Activated CD8-positive, alpha-beta T cell treated with anti-CD3 and anti-CD28 coated beads for 36 hours (primary cell): ENCODE data around the gene PDRG1. TPM values are rescaled to one million over a fixed set of nuclear protein-coding genes. Genes with fewer than 3 reads are reported as not detected.

ENCODE experiments used
- ATAC-seq: fragments of 200-7000 bp; cut with Tn5 transposase; one replicate; pipeline ENCODE4 v1.10.0; 2021; ENCODE audit warnings: mild to moderate bottlenecking, moderate library complexity
- CTCF ChIA-PET: fragments of 350-600 bp; sonication (Branson Sonifier 250); formaldehyde crosslinking; loops from one replicate; lab custom pipeline; 2021; ENCODE audit warnings: antibody characterized with exemption; lab: Charles Lee
- POLR2A ChIA-PET: fragments of 350-600 bp; sonication (Branson Sonifier 250); formaldehyde crosslinking; loops from one replicate; lab custom pipeline; 2021; ENCODE audit warnings: antibody characterized with exemption; lab: Charles Lee
- DNase-seq: peaks from one replicate; pipeline ENCODE4 v3.0.0-alpha.2; 2020
- H3K27ac Mint-ChIP-seq: one replicate; pipeline ENCODE4 v1.8.0; 2021; ENCODE audit warnings: mild to moderate bottlenecking, mixed read lengths
- H3K27me3 Mint-ChIP-seq: one replicate; pipeline ENCODE4 v1.8.0; 2021; ENCODE audit warnings: mixed read lengths
- H3K36me3 Mint-ChIP-seq: one replicate; pipeline ENCODE4 v1.8.0; 2021; ENCODE audit warnings: low read depth, mixed read lengths
- H3K4me1 Mint-ChIP-seq: one replicate; pipeline ENCODE4 v1.8.0; 2021; ENCODE audit warnings: low read depth, mixed read lengths
- H3K4me3 Mint-ChIP-seq: one replicate; pipeline ENCODE4 v1.8.0; 2021; ENCODE audit warnings: mild to moderate bottlenecking, moderate library complexity, mixed read lengths
- H3K9me3 Mint-ChIP-seq: one replicate; pipeline ENCODE4 v1.8.0; 2021; ENCODE audit warnings: mixed read lengths
- CTCF ChIP-seq: fragments of 200-600 bp; IDR thresholded peaks from one replicate; pipeline ENCODE4 v1.8.0; 2022; ENCODE audit warnings: antibody characterized with exemption, mild to moderate bottlenecking
- intact Hi-C: fragments of 100-400 bp; cut with micrococcal nuclease; formaldehyde crosslinking; loops from one replicate; pipeline ENCODE4 v1.10.0; 2022
- total RNA-seq, 2 experiments: library from RNA; stranded (reverse); gene quantifications; one replicate each; pipeline ENCODE4 v1.2.3, GENCODE V29; 2021

The PDRG1 gene
- total RNA-seq, 2 experiments from 2014 or later = 17.7 to 18.3 TPM

- intact Hi-C loops = no loop called here
- POLR2A ChIA-PET = no interaction called here
- CTCF ChIA-PET = no interaction called here
- no peak overlapping the region for H3K27ac Mint-ChIP-seq
- H3K36me3 Mint-ChIP-seq = no peaks in the 10 kb centered on the region
- H3K27me3 Mint-ChIP-seq = peaks cover 11% of the 10 kb centered on the region
- no peak overlapping the region for H3K4me3 Mint-ChIP-seq
- DNase-seq (no peak), ATAC-seq (no peak)
- no peak for TF ChIP-seq CTCF
- H3K9me3 Mint-ChIP-seq = no peaks in the 10 kb centered on the region
- no peaks in the 10 kb centered on the region for H3K4me1 Mint-ChIP-seq
Measured at GRCh38 chr20:31981784-31982183, 29.9 kb upstream of the PDRG1 start.

- ChIA-PET CTCF (no interaction called here), POLR2A (interaction anchor here (0.6 to 0.8 kb wide), 2 partner anchors 10 to 305 kb away, joined by 3 to 4 read pairs; no protein-coding TSS in a partner anchor)
- no peaks in the 10 kb centered on the region for H3K9me3 Mint-ChIP-seq
- H3K4me3 Mint-ChIP-seq = no peak overlapping the region
- H3K36me3 Mint-ChIP-seq = no peaks in the 10 kb centered on the region
- DNase-seq (no peak), ATAC-seq (no peak)
- no peaks in the 10 kb centered on the region for H3K4me1 Mint-ChIP-seq
- H3K27me3 Mint-ChIP-seq = peaks cover 16% of the 10 kb centered on the region
- intact Hi-C loops = no loop called here
- TF ChIP-seq CTCF = no peak
- H3K27ac Mint-ChIP-seq = no peak overlapping the region
Measured at GRCh38 chr20:31979713-31980426, 28.0 kb upstream of the PDRG1 start.

- H3K9me3 Mint-ChIP-seq = no peaks in the 10 kb centered on the region
- intact Hi-C loops = no loop called here
- POLR2A ChIA-PET = interaction anchor here (0.7 kb wide), 1 partner anchor 652 kb away, joined by 6 read pairs; no protein-coding TSS in a partner anchor
Measured at GRCh38 chr20:31977080-31977479, 25.2 kb upstream of the PDRG1 start.

GRCh38 chr20:31975874-31976273, 24.0 kb upstream of the PDRG1 start:
- Mint-ChIP-seq H3K27ac (no peak overlapping the region), H3K9me3 (no peaks in the 10 kb centered on the region), H3K4me3 (no peak overlapping the region), H3K4me1 (no peaks in the 10 kb centered on the region), H3K36me3 (no peaks in the 10 kb centered on the region), H3K27me3 (peaks cover 22% of the 10 kb centered on the region)
- ChIA-PET POLR2A (no interaction called here), CTCF (interaction anchor here (1.2 kb wide), 1 partner anchor 24 kb away, joined by 4 read pairs; the partner anchor contains the start of gene PDRG1)
- ATAC-seq = no peak
- intact Hi-C loops = no loop called here
- no peak for TF ChIP-seq CTCF
- DNase-seq = no peak

More at GRCh38 chr20:31977080-31977479, 25.2 kb upstream of the PDRG1 start:
- Mint-ChIP-seq H3K27ac (no peak overlapping the region), H3K27me3 (peaks cover 21% of the 10 kb centered on the region), H3K4me3 (no peak overlapping the region), H3K36me3 (no peaks in the 10 kb centered on the region), H3K4me1 (no peaks in the 10 kb centered on the region)
- no peak for TF ChIP-seq CTCF
- DNase-seq = no peak
- no peak for ATAC-seq
- CTCF ChIA-PET = no interaction called here

GRCh38 chr20:31974951-31975487, 23.2 kb upstream of the PDRG1 start:
- no peak overlapping the region for H3K27ac Mint-ChIP-seq
- peaks cover 26% of the 10 kb centered on the region for H3K27me3 Mint-ChIP-seq
- ATAC-seq (no peak), DNase-seq (no peak)
- no peaks in the 10 kb centered on the region for H3K4me1 Mint-ChIP-seq
- H3K9me3 Mint-ChIP-seq = no peaks in the 10 kb centered on the region
- no peak for TF ChIP-seq CTCF
- H3K36me3 Mint-ChIP-seq = no peaks in the 10 kb centered on the region
- ChIA-PET CTCF (interaction anchor here (1.2 kb wide), 1 partner anchor 23 kb away, joined by 4 read pairs; the partner anchor contains the start of gene PDRG1), POLR2A (no interaction called here)
- intact Hi-C loops = no loop called here
- no peak overlapping the region for H3K4me3 Mint-ChIP-seq
